Testis (tissue), 3 donors: ENCODE results near the gene SLX4IP. TPM values are rescaled to one million over a fixed set of nuclear protein-coding genes. Genes with fewer than 3 reads are reported as not detected.

Experiments
- DNase-seq: peaks from one replicate; pipeline ENCODE4 v3.0.0-alpha.2; 2019
- H3K27ac ChIP-seq, 2 donors: fragments of 200-600 bp; sonication (generic); one replicate each; pipeline ENCODE4 v1.5.1; 2019
- H3K27me3 ChIP-seq: fragments of 200-600 bp; sonication (generic); one replicate; pipeline ENCODE4 v1.5.1; 2019
- H3K36me3 ChIP-seq: fragments of 200-600 bp; sonication (generic); one replicate; pipeline ENCODE4 v1.5.1; 2017; ENCODE audit warnings: low read depth; ENCODE audit errors: missing control alignments
- H3K4me1 ChIP-seq: fragments of 200-600 bp; sonication (generic); one replicate; pipeline ENCODE4 v1.5.1; 2019
- H3K4me3 ChIP-seq, 2 donors: fragments of 200-600 bp; sonication (generic); one replicate each; pipeline ENCODE4 v1.5.1; 2017 to 2019
- H3K9me3 ChIP-seq: fragments of 200-600 bp; sonication (generic); one replicate; pipeline ENCODE4 v1.5.1; 2017
- POLR2A ChIP-seq: fragments of 450-650 bp; IDR thresholded peaks from one replicate; pipeline ENCODE4 v1.6.1; 2017; ENCODE audit warnings: antibody characterized with exemption, mild to moderate bottlenecking, moderate library complexity
- WGBS, 2 donors: methylation state at CpG; one replicate each; pipeline ENCODE4 v1.1.5; 2018; 5-methylcytosine and 5-hydroxymethylcytosine counted together
- intact Hi-C: fragments of 100-400 bp; cut with DNase I; formaldehyde crosslinking; loops from one replicate; pipeline ENCODE4 v1.15.1; 2023; ENCODE audit warnings: low total_unique reads
- polyA plus RNA-seq: library from polyadenylated mRNA; stranded (reverse); fragments of 350-450 nt; fragmentation: Illumina TruSeq; extraction: RNeasy Lipid Tissue Mini Kit (QIAGEN cat#74804); gene quantifications from one replicate; pipeline ENCODE4 v1.2.3, GENCODE V29; 2014; ENCODE audit warnings: low read depth, low replicate concordance; ENCODE audit not compliant: insufficient read depth
- total RNA-seq, 2 donors: library from RNA; depleted of rRNA; stranded (reverse); fragments of >200 nt; gene quantifications; one replicate each; pipeline ENCODE4 v1.2.3, GENCODE V29; 2016
- TF ChIP-seq, protein P1 (sequence below), 3 experiments: fragments of 450-650 bp in 2 of 3; fragments of 200-600 bp in 1 of 3; sonication (generic) in 1 of 3; IDR thresholded peaks; one replicate each; pipeline ENCODE4 v1.5.1; 2016 to 2019; ENCODE audit warnings: antibody characterized with exemption in 3 of 3, mild to moderate bottlenecking in 2 of 3, moderate library complexity in 1 of 3

Gene SLX4IP
- total and polyA plus RNA-seq, 3 donors from 2014 or later = 3.8 to 10.8 (median 9.7) TPM

DNA sequence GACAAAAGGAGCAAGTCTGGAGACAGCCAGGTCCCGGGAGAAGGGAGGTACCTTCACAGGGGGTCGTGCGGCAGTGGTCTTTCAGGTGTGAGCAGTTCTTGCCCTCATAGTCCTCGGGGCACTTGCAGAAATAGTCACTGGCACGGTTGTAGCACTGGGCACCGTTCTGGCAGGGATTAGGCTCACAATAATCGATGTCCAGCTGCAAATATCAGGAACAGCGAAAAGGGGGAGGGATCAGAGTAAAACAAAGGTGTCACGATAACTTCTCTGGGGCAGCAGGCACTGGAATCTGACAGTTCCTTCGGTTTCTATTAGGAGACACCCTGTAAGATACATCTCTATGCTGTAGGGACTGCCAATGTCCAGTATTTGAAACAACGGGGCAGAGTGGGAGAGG, 212.8 kb downstream of the SLX4IP start:
- TF ChIP-seq POLR2A = no peak
- TF ChIP-seq, protein P1, sequence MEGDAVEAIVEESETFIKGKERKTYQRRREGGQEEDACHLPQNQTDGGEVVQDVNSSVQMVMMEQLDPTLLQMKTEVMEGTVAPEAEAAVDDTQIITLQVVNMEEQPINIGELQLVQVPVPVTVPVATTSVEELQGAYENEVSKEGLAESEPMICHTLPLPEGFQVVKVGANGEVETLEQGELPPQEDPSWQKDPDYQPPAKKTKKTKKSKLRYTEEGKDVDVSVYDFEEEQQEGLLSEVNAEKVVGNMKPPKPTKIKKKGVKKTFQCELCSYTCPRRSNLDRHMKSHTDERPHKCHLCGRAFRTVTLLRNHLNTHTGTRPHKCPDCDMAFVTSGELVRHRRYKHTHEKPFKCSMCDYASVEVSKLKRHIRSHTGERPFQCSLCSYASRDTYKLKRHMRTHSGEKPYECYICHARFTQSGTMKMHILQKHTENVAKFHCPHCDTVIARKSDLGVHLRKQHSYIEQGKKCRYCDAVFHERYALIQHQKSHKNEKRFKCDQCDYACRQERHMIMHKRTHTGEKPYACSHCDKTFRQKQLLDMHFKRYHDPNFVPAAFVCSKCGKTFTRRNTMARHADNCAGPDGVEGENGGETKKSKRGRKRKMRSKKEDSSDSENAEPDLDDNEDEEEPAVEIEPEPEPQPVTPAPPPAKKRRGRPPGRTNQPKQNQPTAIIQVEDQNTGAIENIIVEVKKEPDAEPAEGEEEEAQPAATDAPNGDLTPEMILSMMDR (IDR thresholded peaks at IDR 0.05) = no peak
- Histone ChIP-seq H3K27me3 (no peaks in the 10 kb centered on the region), H3K9me3 (no peaks in the 10 kb centered on the region), H3K4me3 (no peak overlapping the region), H3K36me3 (no peaks in the 10 kb centered on the region), H3K4me1 (peaks cover 13% of the 10 kb centered on the region), H3K27ac (no peak overlapping the region)
- 82 to 83% methylated on average over 11 of the region's 11 CpGs for WGBS, 2 donors
- no peak for DNase-seq
- intact Hi-C loops = no loop called here

DNA sequence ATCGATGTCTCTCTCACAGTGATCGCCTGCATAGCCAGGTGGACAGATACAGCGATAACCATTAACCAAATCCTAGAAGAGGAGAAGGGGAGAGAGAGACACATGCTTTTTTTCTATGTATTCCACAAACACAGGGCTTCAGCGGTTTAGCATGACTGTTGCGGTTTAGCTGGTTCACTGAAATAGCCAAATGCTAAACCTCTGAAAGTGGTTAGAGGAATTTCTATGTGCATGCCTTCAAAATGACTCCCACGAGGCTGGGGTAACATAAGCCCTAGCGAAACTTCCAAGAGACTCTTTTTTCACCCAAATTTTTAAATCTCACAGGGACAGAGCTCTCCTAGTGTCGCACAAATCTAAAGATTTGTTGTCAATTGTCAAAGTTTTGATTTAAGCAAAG, 213.5 kb downstream of the SLX4IP start:
- Histone ChIP-seq H3K36me3 (no peaks in the 10 kb centered on the region), H3K9me3 (no peaks in the 10 kb centered on the region), H3K27ac (no peak overlapping the region), H3K4me3 (no peak overlapping the region), H3K4me1 (peaks cover 21% of the 10 kb centered on the region), H3K27me3 (no peaks in the 10 kb centered on the region)
- TF ChIP-seq, protein P1 (IDR thresholded peaks at IDR 0.05) = no peak
- no peak for TF ChIP-seq POLR2A
- 87 to 90% methylated on average over 8 of the region's 8 CpGs for WGBS, 2 donors
- DNase-seq = no peak
- intact Hi-C loops = no loop called here

DNA sequence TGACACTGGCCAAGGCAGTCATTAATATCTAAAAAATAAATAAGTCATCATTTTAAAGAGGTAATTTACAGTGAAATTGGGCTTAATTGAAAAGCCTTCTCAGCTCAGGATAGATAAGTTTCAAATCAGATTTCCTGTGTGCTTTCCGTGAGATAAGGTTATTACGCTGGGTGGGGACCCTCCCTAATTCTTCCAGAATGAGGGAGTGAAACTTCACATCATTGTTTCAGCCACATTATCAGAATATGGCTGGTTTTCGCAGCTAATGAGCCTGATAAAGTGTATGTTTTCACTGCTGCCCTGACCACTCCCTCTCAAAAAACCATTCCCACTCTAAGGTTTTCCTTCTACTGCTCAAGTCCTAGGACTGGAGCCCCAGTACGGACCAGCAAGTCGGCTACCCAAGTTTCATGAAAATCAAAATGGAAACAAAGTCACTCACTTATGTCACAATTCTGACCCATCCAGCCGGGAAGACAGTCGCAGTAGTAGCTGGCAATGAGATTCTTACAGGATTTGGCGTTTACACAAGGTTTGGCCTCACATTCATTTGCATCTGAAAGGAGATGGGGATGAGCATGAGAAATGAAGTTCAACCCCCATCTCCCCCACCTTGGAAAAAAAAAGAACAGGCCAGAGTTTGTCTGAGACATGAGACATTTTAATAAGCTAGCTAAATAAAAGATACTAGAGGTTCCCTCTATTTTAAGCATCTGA, 214.1 kb downstream of the SLX4IP start:
- Histone ChIP-seq H3K4me3 (no peak overlapping the region), H3K4me1 (peaks cover 27% of the 10 kb centered on the region), H3K36me3 (no peaks in the 10 kb centered on the region), H3K27ac (no peak overlapping the region), H3K9me3 (no peaks in the 10 kb centered on the region), H3K27me3 (no peaks in the 10 kb centered on the region)
- TF ChIP-seq, protein P1 (IDR thresholded peaks at IDR 0.05) = no peak
- TF ChIP-seq POLR2A = no peak
- 82 to 84% methylated on average over 8 of the region's 8 CpGs for WGBS, 2 donors
- intact Hi-C loops = no loop called here
- no peak for DNase-seq

DNA sequence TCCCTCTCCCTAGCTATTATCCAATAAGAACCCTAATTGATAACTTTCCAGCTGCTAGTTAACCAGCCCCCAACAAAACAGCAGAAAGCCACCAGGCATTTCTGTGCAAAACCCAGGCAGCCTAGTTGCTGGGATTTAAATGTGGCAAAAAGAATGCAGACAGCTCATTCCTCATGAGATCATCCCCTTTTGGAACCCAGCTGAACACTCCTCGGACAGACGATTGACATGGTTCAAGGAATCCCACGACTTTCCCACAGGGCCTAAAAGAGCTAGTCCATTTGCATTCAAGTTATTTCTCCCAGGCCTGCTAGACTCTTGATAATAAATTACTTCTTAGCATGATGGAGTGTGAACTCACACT, 214.7 kb downstream of the SLX4IP start:
- 71 to 81% methylated on average over 3 of the region's 3 CpGs for WGBS, 2 donors
- TF ChIP-seq, protein P1 (IDR thresholded peaks at IDR 0.05) = no peak
- TF ChIP-seq POLR2A = no peak
- H3K4me3 ChIP-seq = no peak overlapping the region
- intact Hi-C loops = no loop called here
- H3K27ac ChIP-seq = no peak overlapping the region
- no peaks in the 10 kb centered on the region for H3K36me3 ChIP-seq
- peaks cover 31% of the 10 kb centered on the region for H3K4me1 ChIP-seq
- H3K9me3 ChIP-seq = no peaks in the 10 kb centered on the region
- no peak for DNase-seq
- H3K27me3 ChIP-seq = no peaks in the 10 kb centered on the region
